Measurements from ENCODE around the gene PARD3B. TPM values are rescaled to one million over a fixed set of nuclear protein-coding genes. Genes with fewer than 3 reads are reported as not detected.

The PARD3B gene
- total RNA-seq, 2 experiments from 2014 or later = 0.46 TPM; not detected in 1

GRCh38 chr2:205656941-205657340 is 1111.7 kb downstream of the PARD3B start:
- CTCF ChIA-PET = no interaction called here
- Mint-ChIP-seq H3K4me3 (no peak overlapping the region), H3K27me3 (peaks cover 2% of the 10 kb centered on the region)

GRCh38 chr2:205657579-205657978 is 1112.3 kb downstream of the PARD3B start:
- no peaks in the 10 kb centered on the region for H3K36me3 Mint-ChIP-seq (ENCODE audit: low read depth)
- no peak overlapping the region for H3K27ac Mint-ChIP-seq
- ChIA-PET CTCF (interaction anchor here (0.7 kb wide), 1 partner anchor 366 kb away, joined by 4 read pairs; no protein-coding TSS in a partner anchor), POLR2A (no interaction called here)
- no peaks in the 10 kb centered on the region for H3K9me3 Mint-ChIP-seq (ENCODE audit: low read depth)
- no peak for ATAC-seq
- H3K27me3 Mint-ChIP-seq = peaks cover 2% of the 10 kb centered on the region
- H3K4me3 Mint-ChIP-seq = no peak overlapping the region
- peaks cover 23% of the 10 kb centered on the region for H3K4me1 Mint-ChIP-seq
- intact Hi-C loops (cut with DNase I, micrococcal nuclease) = no loop called here
- no peak for DNase-seq

More at GRCh38 chr2:205656941-205657340, 1111.7 kb downstream of the PARD3B start:
- no peak overlapping the region for H3K27ac Mint-ChIP-seq
- H3K36me3 Mint-ChIP-seq (ENCODE audit: low read depth) = no peaks in the 10 kb centered on the region
- no peak for ATAC-seq
- POLR2A ChIA-PET = no interaction called here
- peaks cover 20% of the 10 kb centered on the region for H3K4me1 Mint-ChIP-seq
- DNase-seq = no peak
- intact Hi-C loops (cut with DNase I, micrococcal nuclease) = no loop called here
- H3K9me3 Mint-ChIP-seq (ENCODE audit: low read depth) = no peaks in the 10 kb centered on the region

GRCh38 chr2:205658068-205658467 is 1112.8 kb downstream of the PARD3B start:
- Mint-ChIP-seq H3K36me3 (ENCODE audit: low read depth) (no peaks in the 10 kb centered on the region), H3K27ac (no peak overlapping the region), H3K4me3 (no peak overlapping the region), H3K9me3 (ENCODE audit: low read depth) (no peaks in the 10 kb centered on the region), H3K4me1 (peaks cover 23% of the 10 kb centered on the region), H3K27me3 (peaks cover 2% of the 10 kb centered on the region)
- intact Hi-C loops (cut with DNase I, micrococcal nuclease) = no loop called here
- no peak for DNase-seq
- POLR2A ChIA-PET = no interaction called here
- peak; percentile 69 for ATAC-seq
- CTCF ChIA-PET = no interaction called here

GRCh38 chr2:205658572-205658971 is 1113.3 kb downstream of the PARD3B start:
- Mint-ChIP-seq H3K9me3 (ENCODE audit: low read depth) (no peaks in the 10 kb centered on the region), H3K27me3 (peaks cover 2% of the 10 kb centered on the region), H3K4me1 (peaks cover 23% of the 10 kb centered on the region), H3K27ac (no peak overlapping the region), H3K36me3 (ENCODE audit: low read depth) (no peaks in the 10 kb centered on the region), H3K4me3 (no peak overlapping the region)
- DNase-seq = no peak
- ChIA-PET POLR2A (no interaction called here), CTCF (no interaction called here)
- ATAC-seq = no peak
- intact Hi-C loops (cut with DNase I, micrococcal nuclease) = no loop called here

- CTCF ChIA-PET = interaction anchor here (0.6 to 1.5 kb wide), 5 partner anchors 16 to 1825 kb away, joined by 3 to 6 read pairs (median 3); no protein-coding TSS in a partner anchor
- H3K9me3 Mint-ChIP-seq (ENCODE audit: low read depth) = no peaks in the 10 kb centered on the region
- no peak overlapping the region for H3K27ac Mint-ChIP-seq
- intact Hi-C loops (cut with DNase I, micrococcal nuclease) = no loop called here
- POLR2A ChIA-PET = interaction anchor here (0.6 kb wide), 1 partner anchor 391 kb away, joined by 5 read pairs; no protein-coding TSS in a partner anchor
- no peaks in the 10 kb centered on the region for H3K36me3 Mint-ChIP-seq (ENCODE audit: low read depth)
- H3K4me1 Mint-ChIP-seq = peaks cover 23% of the 10 kb centered on the region
- H3K4me3 Mint-ChIP-seq = no peak overlapping the region
- peaks cover 2% of the 10 kb centered on the region for H3K27me3 Mint-ChIP-seq
- ATAC-seq (no peak), DNase-seq (no peak)
Observed at GRCh38 chr2:205659922-205660321, 1114.6 kb downstream of the PARD3B start.

GRCh38 chr2:205660521-205661124 is 1115.3 kb downstream of the PARD3B start:
- intact Hi-C loops (cut with DNase I, micrococcal nuclease) = no loop called here
- CTCF ChIA-PET = interaction anchor here (0.9 to 1.5 kb wide), 3 partner anchors 15 to 71 kb away, joined by 3 to 6 read pairs (median 3); no protein-coding TSS in a partner anchor
- H3K27ac Mint-ChIP-seq = peak overlapping the region; percentile 48
- H3K27me3 Mint-ChIP-seq = peaks cover 2% of the 10 kb centered on the region
- no peak overlapping the region for H3K4me3 Mint-ChIP-seq
- POLR2A ChIA-PET = no interaction called here
- H3K36me3 Mint-ChIP-seq (ENCODE audit: low read depth) = no peaks in the 10 kb centered on the region
- peak; percentile 68 for DNase-seq
- H3K9me3 Mint-ChIP-seq (ENCODE audit: low read depth) = no peaks in the 10 kb centered on the region
- H3K4me1 Mint-ChIP-seq = peaks cover 20% of the 10 kb centered on the region
- peak; percentile 83 for ATAC-seq

- CTCF ChIA-PET = interaction anchor here (1.5 kb wide), 2 partner anchors 14 to 15 kb away, joined by 3 to 6 read pairs; no protein-coding TSS in a partner anchor
- no peaks in the 10 kb centered on the region for H3K36me3 Mint-ChIP-seq (ENCODE audit: low read depth)
- H3K27me3 Mint-ChIP-seq = peaks cover under 1% of the 10 kb centered on the region
- no peak overlapping the region for H3K27ac Mint-ChIP-seq
- H3K4me3 Mint-ChIP-seq = no peak overlapping the region
- no peaks in the 10 kb centered on the region for H3K9me3 Mint-ChIP-seq (ENCODE audit: low read depth)
- intact Hi-C loops (cut with DNase I, micrococcal nuclease) = no loop called here
- DNase-seq = no peak
- POLR2A ChIA-PET = no interaction called here
- ATAC-seq = no peak
- H3K4me1 Mint-ChIP-seq = peaks cover 20% of the 10 kb centered on the region
Observed at GRCh38 chr2:205661281-205661680, 1116.0 kb downstream of the PARD3B start.

- intact Hi-C loops (cut with DNase I, micrococcal nuclease) = no loop called here
- no peak for DNase-seq
- Mint-ChIP-seq H3K9me3 (ENCODE audit: low read depth) (peaks cover 1% of the 10 kb centered on the region), H3K4me3 (no peak overlapping the region), H3K4me1 (peaks cover 20% of the 10 kb centered on the region), H3K36me3 (ENCODE audit: low read depth) (no peaks in the 10 kb centered on the region), H3K27me3 (no peaks in the 10 kb centered on the region), H3K27ac (no peak overlapping the region)
- ATAC-seq = no peak
- CTCF ChIA-PET = interaction anchor here (0.6 to 1.5 kb wide), 2 partner anchors 14 to 22 kb away, joined by 3 read pairs; no protein-coding TSS in a partner anchor
- POLR2A ChIA-PET = no interaction called here
Observed at GRCh38 chr2:205662206-205662965, 1117.1 kb downstream of the PARD3B start.

GRCh38 chr2:205665791-205666190 is 1120.5 kb downstream of the PARD3B start:
- Mint-ChIP-seq H3K4me3 (no peak overlapping the region), H3K36me3 (ENCODE audit: low read depth) (no peaks in the 10 kb centered on the region), H3K27ac (no peak overlapping the region), H3K9me3 (ENCODE audit: low read depth) (peaks cover 5% of the 10 kb centered on the region), H3K4me1 (peaks cover 11% of the 10 kb centered on the region), H3K27me3 (peaks cover 3% of the 10 kb centered on the region)
- ATAC-seq = no peak
- DNase-seq = no peak
- ChIA-PET POLR2A (no interaction called here), CTCF (no interaction called here)
- intact Hi-C loops (cut with DNase I, micrococcal nuclease) = no loop called here

Data from activated CD4-positive, alpha-beta T cell treated with anti-CD3 and anti-CD28 coated beads for 36 hours (primary cell).